ENCODE results near the gene LRRFIP1.

Gene LRRFIP1

GRCh38 chr2:237615631-237616249, 11.6 kb upstream of the LRRFIP1 start:
- peak overlapping the region in 16 of 21 experiments; percentile 10 to 88 (median 52) for H3K27ac ChIP-seq
- H3K4me3 ChIP-seq, result no peak overlapping the region

- Histone ChIP-seq H3K4me3 (no peak overlapping the region), H3K27ac (peak overlapping the region in 17 of 21 experiments; percentile 10 to 88 (median 53))
Measured at GRCh38 chr2:237616373-237616733, 11.0 kb upstream of the LRRFIP1 start.

- peak overlapping the region in 13 of 21 experiments; percentile 13 to 88 (median 51) for H3K27ac ChIP-seq
- H3K4me3 ChIP-seq, result no peak overlapping the region
Measured at GRCh38 chr2:237616734-237617586, 10.4 kb upstream of the LRRFIP1 start.

- Histone ChIP-seq H3K27ac (peak overlapping the region in 10 of 21 experiments; percentile 13 to 88 (median 55)), H3K4me3 (no peak overlapping the region)
Measured at GRCh38 chr2:237617587-237617982, 9.8 kb upstream of the LRRFIP1 start.

GRCh38 chr2:237618449-237618848, 8.9 kb upstream of the LRRFIP1 start:
- Histone ChIP-seq H3K4me3 (no peak overlapping the region), H3K27ac (peak overlapping the region in 1 of 21 experiments; percentile 78)

GRCh38 chr2:237623428-237624403, 3.7 kb upstream of the LRRFIP1 start:
- Histone ChIP-seq H3K4me3 (no peak overlapping the region), H3K27ac (no peak overlapping the region)

- Histone ChIP-seq H3K27ac (no peak overlapping the region), H3K4me3 (no peak overlapping the region)
Measured at GRCh38 chr2:237624565-237624964, 2.8 kb upstream of the LRRFIP1 start.

GRCh38 chr2:237625216-237625705, 2.1 kb upstream of the LRRFIP1 start:
- H3K4me3 ChIP-seq, result no peak overlapping the region
- peak overlapping the region in 3 of 21 experiments; percentile 6 to 29 (median 24) for H3K27ac ChIP-seq

GRCh38 chr2:237625777-237626176, 1.6 kb upstream of the LRRFIP1 start:
- Histone ChIP-seq H3K4me3 (no peak overlapping the region), H3K27ac (peak overlapping the region in 4 of 21 experiments; percentile 6 to 29 (median 18))

- peak overlapping the region; percentile 40 to 77 (median 59) for H3K4me3 ChIP-seq
- peak overlapping the region in 14 of 21 experiments; percentile 21 to 88 (median 74) for H3K27ac ChIP-seq
Measured at GRCh38 chr2:237626813-237627440, 460 bp upstream of the LRRFIP1 start.

- H3K27ac ChIP-seq, result peak overlapping the region in 6 of 21 experiments; percentile 44 to 88 (median 78)
- H3K4me3 ChIP-seq, result peak overlapping the region; percentile 40 to 77 (median 59)
Measured at GRCh38 chr2:237628247-237629187, 1.1 kb downstream of the LRRFIP1 start.

GRCh38 chr2:237629188-237629534, 1.8 kb downstream of the LRRFIP1 start:
- Histone ChIP-seq H3K4me3 (no peak overlapping the region), H3K27ac (no peak overlapping the region)

- Histone ChIP-seq H3K27ac (no peak overlapping the region), H3K4me3 (no peak overlapping the region)
Measured at GRCh38 chr2:237629739-237630138, 2.4 kb downstream of the LRRFIP1 start.

GRCh38 chr2:237630216-237631000, 3.0 kb downstream of the LRRFIP1 start:
- Histone ChIP-seq H3K27ac (no peak overlapping the region), H3K4me3 (no peak overlapping the region)

- H3K4me3 ChIP-seq, result no peak overlapping the region
- no peak overlapping the region for H3K27ac ChIP-seq
Measured at GRCh38 chr2:237631007-237631785, 3.8 kb downstream of the LRRFIP1 start.

- Histone ChIP-seq H3K4me3 (no peak overlapping the region), H3K27ac (no peak overlapping the region)
Measured at GRCh38 chr2:237631801-237632585, 4.6 kb downstream of the LRRFIP1 start.
